Stimulated activated CD4-positive, alpha-beta T cell treated with anti-CD3 and anti-CD28 coated beads, Interleukin-12 subunit alpha, Interleukin-12 subunit beta, amount 100 ng/mL, for 48 hours (primary cell): Measurements from ENCODE around the gene MINDY4.

ENCODE experiments used
- DNase-seq, 3 donors: peaks; one replicate each; pipeline ENCODE4 v3.0.0-alpha.2; 2020; ENCODE audit warnings: low read depth in 2 of 3, low spot score in 1 of 3

Gene MINDY4

GRCh38 chr7:30741289-30741688 lies 29.9 kb upstream of the MINDY4 start:
- DNase-seq = no peak

- DNase-seq = no peak
Measured at GRCh38 chr7:30743371-30744074, 27.7 kb upstream of the MINDY4 start.

- DNase-seq = no peak
Measured at GRCh38 chr7:30744075-30744417, 27.2 kb upstream of the MINDY4 start.

GRCh38 chr7:30745261-30745941 lies 25.8 kb upstream of the MINDY4 start:
- no peak for DNase-seq

DNA sequence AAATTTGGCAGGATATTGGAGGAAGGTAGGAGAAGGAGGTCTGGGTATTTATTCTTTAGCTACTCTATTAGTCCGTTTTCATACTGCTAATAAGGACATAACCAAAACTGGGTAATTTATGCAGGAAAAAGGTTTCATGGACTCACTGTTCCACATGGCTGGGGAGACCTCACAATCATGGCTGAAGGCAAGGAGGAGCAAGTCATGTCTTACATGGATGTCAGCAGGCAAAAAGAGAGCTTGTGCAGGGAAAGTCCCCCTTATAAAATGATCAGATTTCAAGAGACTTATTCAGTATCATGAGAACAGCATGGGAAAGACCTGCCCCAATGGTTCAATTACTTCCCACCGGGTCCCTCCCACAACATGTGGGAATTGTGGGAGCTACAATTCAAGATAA lies 21.2 kb upstream of the MINDY4 start:
- no peak for DNase-seq

DNA sequence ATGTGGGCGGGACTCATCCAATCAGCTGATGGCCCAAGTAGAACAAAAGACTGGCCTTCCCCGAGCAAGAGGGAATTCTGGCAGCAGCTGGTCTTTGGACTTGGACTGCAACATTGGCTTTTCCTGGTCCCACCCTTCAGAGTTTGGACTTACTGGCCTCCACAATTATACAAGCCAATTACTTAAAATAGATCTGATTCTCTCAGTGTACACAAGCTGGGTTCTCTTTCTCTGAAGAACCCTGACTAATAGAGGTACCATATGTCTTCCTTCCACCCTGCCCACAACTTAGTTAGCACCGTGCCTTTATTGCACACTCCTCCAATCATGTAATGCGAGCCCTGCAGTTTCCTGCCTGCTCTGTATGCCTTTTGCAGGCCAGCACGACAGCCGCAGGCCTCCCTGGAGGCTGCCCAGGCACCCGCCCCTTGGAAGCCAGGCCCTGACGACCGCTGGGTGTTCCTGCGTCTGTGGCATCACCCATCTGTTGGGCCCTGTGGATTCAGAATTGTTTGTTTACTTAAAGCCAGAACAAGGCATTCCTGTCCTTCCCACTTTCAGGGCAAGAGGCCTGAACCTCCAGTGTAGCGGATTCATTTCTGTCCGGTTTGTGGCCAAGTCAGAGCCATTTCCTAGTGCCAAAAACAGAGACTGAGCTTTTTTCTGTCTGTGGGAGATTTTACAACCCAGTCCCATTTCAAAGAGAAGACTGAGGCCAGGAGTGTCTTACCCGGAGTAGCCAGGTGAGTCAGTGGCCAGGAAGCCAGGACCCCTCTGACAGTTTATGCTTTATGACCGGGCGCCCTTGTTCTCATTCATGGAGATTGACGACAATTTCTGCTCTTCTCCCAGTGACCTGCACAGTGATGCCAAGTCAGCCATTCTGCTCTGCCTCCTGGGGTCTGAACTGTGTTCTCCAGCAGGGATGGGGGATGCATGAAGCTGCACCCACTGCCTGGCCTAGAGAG lies 20.2 kb upstream of the MINDY4 start:
- no peak for DNase-seq

DNA sequence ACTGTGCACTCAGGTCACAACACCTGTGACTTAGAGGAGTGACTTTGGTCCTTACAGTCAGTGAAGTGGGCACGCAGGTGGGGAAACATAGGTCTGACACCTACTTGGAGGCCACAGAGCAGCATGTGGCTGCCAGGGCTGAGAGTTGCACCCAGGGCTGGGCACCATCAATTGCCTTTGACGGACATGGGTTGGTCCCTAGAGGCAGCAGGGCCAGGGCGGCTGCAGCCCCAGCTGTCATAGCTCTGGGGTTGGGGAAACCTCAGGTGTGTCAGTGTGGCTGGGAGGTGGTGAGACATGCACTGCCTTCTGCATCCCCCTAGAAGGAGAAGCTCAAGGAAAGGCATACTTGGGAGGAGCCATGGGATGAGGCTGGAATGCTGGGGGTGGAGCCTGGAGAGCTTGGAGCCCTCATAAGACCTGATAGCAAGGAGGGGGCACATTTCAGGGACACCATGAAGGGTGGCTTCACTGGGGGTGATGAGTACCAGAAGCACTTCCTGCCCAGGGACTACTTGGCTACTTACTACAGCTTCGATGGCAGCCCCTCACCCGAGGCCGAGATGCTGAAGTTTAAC lies 19.4 kb upstream of the MINDY4 start, which contains the start of gene INMT:
Gene INMT, plus strand, starts transcription at position 440 of the 578 bp plus-strand sequence. Its CDS starts 16 bp downstream, at position 456.
- DNase-seq = no peak

DNA sequence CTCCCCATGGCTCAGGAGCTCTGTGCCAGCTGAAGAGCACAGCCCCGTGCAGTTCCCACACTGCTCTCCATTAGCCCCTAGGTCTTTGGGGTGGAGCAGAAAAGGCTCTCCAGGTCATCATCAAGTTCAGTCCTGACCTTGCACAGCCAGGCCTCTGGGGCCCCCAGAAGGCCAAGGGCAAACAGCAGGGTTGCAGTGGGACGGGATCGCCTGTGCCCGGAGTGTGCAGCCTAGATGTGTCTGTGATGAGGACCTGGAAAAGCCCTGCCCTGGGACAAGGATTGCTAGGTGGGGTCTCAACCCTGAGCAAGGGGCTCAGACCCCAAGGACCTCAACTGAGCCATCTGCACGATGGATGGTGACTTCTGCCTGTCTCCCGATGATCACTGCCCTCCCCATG lies 18.7 kb upstream of the MINDY4 start:
- DNase-seq = no peak

DNA sequence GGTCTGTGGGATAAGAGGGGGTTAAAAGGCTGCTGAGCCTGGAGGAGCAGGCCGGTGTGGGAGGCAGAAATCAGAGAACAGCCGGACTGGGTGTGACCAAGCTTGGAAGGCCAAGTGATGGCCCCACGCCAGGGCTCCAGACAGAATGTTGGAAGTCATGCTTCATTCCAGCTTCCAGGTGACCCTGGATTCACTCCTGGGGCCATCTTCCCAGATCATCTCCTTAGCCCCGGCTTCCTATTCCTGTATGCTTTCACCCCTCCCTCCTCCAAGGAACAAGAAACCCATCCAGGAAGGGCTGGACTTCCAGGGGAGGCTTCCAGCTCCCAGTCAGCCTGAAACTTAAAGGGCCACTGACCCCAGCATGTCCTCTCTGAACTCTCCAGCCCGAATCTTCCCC lies 18.2 kb upstream of the MINDY4 start:
- no peak for DNase-seq

GRCh38 chr7:30754315-30754877 lies 16.8 kb upstream of the MINDY4 start:
- no peak for DNase-seq

- DNase-seq = no peak
Measured at GRCh38 chr7:30755384-30756154, 15.6 kb upstream of the MINDY4 start.

- no peak for DNase-seq
Measured at GRCh38 chr7:30757342-30757692, 13.9 kb upstream of the MINDY4 start.

DNA sequence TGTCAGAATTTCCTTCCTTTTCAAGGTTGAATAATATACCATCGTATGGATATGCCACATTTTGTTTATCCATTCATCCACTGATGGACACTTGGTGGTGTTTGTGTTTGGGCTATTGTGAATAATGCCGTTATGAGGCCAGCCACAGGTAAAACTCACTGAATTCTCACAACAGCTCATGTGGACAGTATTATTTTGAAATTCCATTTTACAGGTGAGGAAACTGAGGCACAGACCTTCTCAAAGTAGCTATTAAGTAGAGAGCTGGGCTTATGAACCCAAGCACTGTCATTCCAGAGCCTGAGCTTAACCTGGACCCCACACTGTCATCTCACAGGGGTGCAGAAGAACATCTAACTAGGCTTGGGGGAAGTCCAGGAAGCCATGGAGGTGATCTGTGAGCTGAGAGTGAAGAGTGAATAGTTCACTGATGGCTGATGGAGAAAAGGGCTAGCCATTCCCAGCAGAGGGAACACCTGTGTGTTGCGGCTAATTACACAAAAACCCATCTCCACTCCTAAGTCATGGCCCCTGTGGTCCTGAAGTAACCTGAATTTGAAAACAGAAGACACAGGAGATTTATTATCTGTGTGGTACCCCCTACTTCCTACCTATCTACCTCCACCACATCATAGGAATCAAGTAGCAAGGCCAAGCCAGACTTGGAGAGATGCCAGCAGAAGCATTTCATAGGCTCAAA lies 10.6 kb upstream of the MINDY4 start:
- DNase-seq = no peak

- DNase-seq = no peak
Measured at GRCh38 chr7:30761214-30762156, 9.7 kb upstream of the MINDY4 start.

DNA sequence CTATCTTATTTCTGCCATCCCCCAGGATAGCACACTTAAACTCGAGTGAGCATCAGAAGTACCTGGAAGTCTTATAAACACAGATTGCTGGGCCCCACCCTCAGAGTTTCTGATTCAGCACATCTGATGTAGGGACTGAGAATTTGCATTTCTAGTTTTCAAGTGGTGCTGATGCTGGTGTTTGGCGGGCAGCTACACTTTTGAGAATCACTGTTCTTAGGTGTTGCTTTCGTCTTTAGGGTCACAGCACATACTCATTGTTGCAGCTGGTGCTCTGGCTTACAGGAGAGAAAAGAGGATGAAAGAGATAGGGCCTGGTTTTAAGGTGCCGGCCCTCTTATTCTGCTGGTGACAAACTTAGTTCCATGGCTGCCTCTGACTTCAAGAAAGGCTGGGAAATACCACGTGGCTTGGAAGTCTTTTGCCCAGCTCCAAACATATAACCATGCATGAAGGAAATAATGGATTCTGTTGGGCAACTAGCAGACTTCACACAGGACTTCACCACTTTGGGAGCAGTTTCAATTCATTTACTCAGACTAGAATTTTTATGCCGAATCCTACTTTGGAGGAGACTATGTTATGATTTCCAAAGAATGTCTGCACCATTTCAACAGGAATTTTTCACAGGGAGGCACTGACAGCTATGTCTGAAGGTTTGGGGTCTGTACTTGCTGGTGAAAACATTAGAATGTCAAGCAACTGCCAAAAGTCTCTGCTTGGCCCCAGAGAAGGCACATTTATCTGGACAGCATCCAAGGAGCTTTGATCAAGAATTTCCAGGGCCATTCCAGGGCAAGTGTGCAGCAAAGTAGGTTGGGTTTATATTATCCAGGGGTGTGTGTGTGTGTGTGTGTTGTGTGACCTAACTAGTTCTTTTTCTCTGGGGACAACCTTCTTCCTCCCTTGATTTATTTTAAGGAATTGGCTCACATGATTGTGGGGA lies 6.9 kb upstream of the MINDY4 start:
- DNase-seq = no peak

DNA sequence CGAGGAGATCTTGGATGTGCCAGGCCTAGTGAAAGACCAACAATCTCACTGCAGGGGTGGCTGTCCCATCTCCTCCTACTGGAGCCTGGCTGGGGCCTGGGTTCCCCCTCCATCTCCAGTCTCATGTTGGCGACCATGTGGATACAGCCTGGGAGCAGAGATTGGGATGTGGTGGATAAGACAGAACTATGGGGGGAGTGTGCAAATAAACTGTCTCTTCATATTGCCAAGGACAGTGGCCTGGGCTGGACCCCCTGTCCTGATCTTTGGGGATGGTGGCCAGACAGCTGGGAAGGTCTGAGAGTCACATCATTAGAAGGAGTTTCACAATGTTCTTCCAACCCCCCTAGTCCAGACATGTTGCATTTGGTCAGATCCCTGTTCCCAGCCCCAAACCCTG lies 5.8 kb upstream of the MINDY4 start:
- DNase-seq = no peak

GRCh38 chr7:30770845-30771173 lies 408 bp upstream of the MINDY4 start:
- no peak for DNase-seq
